ENCODE results near the gene CACNA1B. TPM values are rescaled to one million over a fixed set of nuclear protein-coding genes. Genes with fewer than 3 reads are reported as not detected.

Gene CACNA1B
- total RNA-seq, 2 experiments from 2014 or later, result 0.05 TPM

- H3K9me3 Mint-ChIP-seq, result no peaks in the 10 kb centered on the region
- H3K27ac Mint-ChIP-seq, result no peak overlapping the region
- no peak overlapping the region for H3K4me3 Mint-ChIP-seq
- peaks cover 3% of the 10 kb centered on the region for H3K27me3 Mint-ChIP-seq (ENCODE audit: low read depth)
- intact Hi-C loops (cut with micrococcal nuclease), result no loop called here
- no peak for DNase-seq
- no peaks in the 10 kb centered on the region for H3K36me3 Mint-ChIP-seq (ENCODE audit: low read depth)
- CTCF ChIA-PET, result no interaction called here
- no peaks in the 10 kb centered on the region for H3K4me1 Mint-ChIP-seq (ENCODE audit: low read depth)
Measured at GRCh38 chr9:137969685-137970084, 92.1 kb downstream of the CACNA1B start.

- H3K4me3 Mint-ChIP-seq, result no peak overlapping the region
- intact Hi-C loops (cut with micrococcal nuclease), result no loop called here
- H3K27me3 Mint-ChIP-seq (ENCODE audit: low read depth), result peaks cover 3% of the 10 kb centered on the region
- DNase-seq, result peak; percentile 2
- CTCF ChIA-PET, result no interaction called here
- H3K4me1 Mint-ChIP-seq (ENCODE audit: low read depth), result no peaks in the 10 kb centered on the region
- H3K27ac Mint-ChIP-seq, result no peak overlapping the region
- H3K9me3 Mint-ChIP-seq, result no peaks in the 10 kb centered on the region
- no peaks in the 10 kb centered on the region for H3K36me3 Mint-ChIP-seq (ENCODE audit: low read depth)
Measured at GRCh38 chr9:137970098-137970497, 92.5 kb downstream of the CACNA1B start.

GRCh38 chr9:137970686-137971476, 93.3 kb downstream of the CACNA1B start:
- H3K4me1 Mint-ChIP-seq (ENCODE audit: low read depth), result no peaks in the 10 kb centered on the region
- no peak overlapping the region for H3K27ac Mint-ChIP-seq
- CTCF ChIA-PET, result no interaction called here
- intact Hi-C loops (cut with micrococcal nuclease), result no loop called here
- no peaks in the 10 kb centered on the region for H3K9me3 Mint-ChIP-seq
- no peaks in the 10 kb centered on the region for H3K36me3 Mint-ChIP-seq (ENCODE audit: low read depth)
- peaks cover 3% of the 10 kb centered on the region for H3K27me3 Mint-ChIP-seq (ENCODE audit: low read depth)
- no peak overlapping the region for H3K4me3 Mint-ChIP-seq
- DNase-seq, result no peak

- H3K9me3 Mint-ChIP-seq, result no peaks in the 10 kb centered on the region
- H3K27ac Mint-ChIP-seq, result no peak overlapping the region
- H3K27me3 Mint-ChIP-seq (ENCODE audit: low read depth), result peaks cover 3% of the 10 kb centered on the region
- H3K4me3 Mint-ChIP-seq, result no peak overlapping the region
- DNase-seq, result no peak
- CTCF ChIA-PET, result no interaction called here
- H3K4me1 Mint-ChIP-seq (ENCODE audit: low read depth), result no peaks in the 10 kb centered on the region
- H3K36me3 Mint-ChIP-seq (ENCODE audit: low read depth), result no peaks in the 10 kb centered on the region
- intact Hi-C loops (cut with micrococcal nuclease), result no loop called here
Measured at GRCh38 chr9:137971477-137972138, 94.0 kb downstream of the CACNA1B start.

- CTCF ChIA-PET, result interaction anchor here (0.9 kb wide), 1 partner anchor 30 kb away, joined by 3 read pairs; no protein-coding TSS in a partner anchor
- H3K36me3 Mint-ChIP-seq (ENCODE audit: low read depth), result no peaks in the 10 kb centered on the region
- H3K4me1 Mint-ChIP-seq (ENCODE audit: low read depth), result no peaks in the 10 kb centered on the region
- H3K27ac Mint-ChIP-seq, result no peak overlapping the region
- no peak overlapping the region for H3K4me3 Mint-ChIP-seq
- peaks cover 3% of the 10 kb centered on the region for H3K27me3 Mint-ChIP-seq (ENCODE audit: low read depth)
- intact Hi-C loops (cut with micrococcal nuclease), result no loop called here
- DNase-seq, result no peak
- no peaks in the 10 kb centered on the region for H3K9me3 Mint-ChIP-seq
Measured at GRCh38 chr9:137972355-137972987, 94.9 kb downstream of the CACNA1B start.

GRCh38 chr9:137972988-137973470, 95.4 kb downstream of the CACNA1B start:
- Mint-ChIP-seq H3K36me3 (ENCODE audit: low read depth) (no peaks in the 10 kb centered on the region), H3K27me3 (ENCODE audit: low read depth) (peaks cover 3% of the 10 kb centered on the region), H3K4me3 (no peak overlapping the region), H3K4me1 (ENCODE audit: low read depth) (no peaks in the 10 kb centered on the region), H3K27ac (no peak overlapping the region), H3K9me3 (no peaks in the 10 kb centered on the region)
- CTCF ChIA-PET, result interaction anchor here (0.9 kb wide), 1 partner anchor 29 kb away, joined by 3 read pairs; no protein-coding TSS in a partner anchor
- intact Hi-C loops (cut with micrococcal nuclease), result no loop called here
- no peak for DNase-seq

GRCh38 chr9:137973829-137974416, 96.3 kb downstream of the CACNA1B start:
- CTCF ChIA-PET, result no interaction called here
- no peak overlapping the region for H3K27ac Mint-ChIP-seq
- H3K9me3 Mint-ChIP-seq, result no peaks in the 10 kb centered on the region
- no peak overlapping the region for H3K4me3 Mint-ChIP-seq
- no peaks in the 10 kb centered on the region for H3K4me1 Mint-ChIP-seq (ENCODE audit: low read depth)
- DNase-seq, result no peak
- H3K27me3 Mint-ChIP-seq (ENCODE audit: low read depth), result peaks cover 3% of the 10 kb centered on the region
- intact Hi-C loops (cut with micrococcal nuclease), result no loop called here
- H3K36me3 Mint-ChIP-seq (ENCODE audit: low read depth), result no peaks in the 10 kb centered on the region

- DNase-seq, result peak; percentile 2
Measured at GRCh38 chr9:137974746-137975526, 97.4 kb downstream of the CACNA1B start.

GRCh38 chr9:137975527-137975913, 97.9 kb downstream of the CACNA1B start:
- DNase-seq, result no peak
- CTCF ChIA-PET, result no interaction called here
- Mint-ChIP-seq H3K27ac (no peak overlapping the region), H3K36me3 (ENCODE audit: low read depth) (no peaks in the 10 kb centered on the region), H3K9me3 (no peaks in the 10 kb centered on the region), H3K4me3 (no peak overlapping the region), H3K4me1 (ENCODE audit: low read depth) (no peaks in the 10 kb centered on the region), H3K27me3 (ENCODE audit: low read depth) (no peaks in the 10 kb centered on the region)
- intact Hi-C loops (cut with micrococcal nuclease), result no loop called here

More at GRCh38 chr9:137974746-137975526, 97.4 kb downstream of the CACNA1B start:
- CTCF ChIA-PET, result no interaction called here
- Mint-ChIP-seq H3K4me3 (no peak overlapping the region), H3K27me3 (ENCODE audit: low read depth) (no peaks in the 10 kb centered on the region), H3K27ac (no peak overlapping the region), H3K9me3 (no peaks in the 10 kb centered on the region), H3K4me1 (ENCODE audit: low read depth) (no peaks in the 10 kb centered on the region), H3K36me3 (ENCODE audit: low read depth) (no peaks in the 10 kb centered on the region)
- intact Hi-C loops (cut with micrococcal nuclease), result no loop called here

GRCh38 chr9:137975936-137976565, 98.5 kb downstream of the CACNA1B start:
- no peak for DNase-seq
- CTCF ChIA-PET, result no interaction called here
- Mint-ChIP-seq H3K27ac (no peak overlapping the region), H3K27me3 (ENCODE audit: low read depth) (no peaks in the 10 kb centered on the region), H3K36me3 (ENCODE audit: low read depth) (no peaks in the 10 kb centered on the region), H3K4me1 (ENCODE audit: low read depth) (no peaks in the 10 kb centered on the region), H3K9me3 (no peaks in the 10 kb centered on the region), H3K4me3 (no peak overlapping the region)
- intact Hi-C loops (cut with micrococcal nuclease), result no loop called here

GRCh38 chr9:137977571-137978261, 100.1 kb downstream of the CACNA1B start:
- Mint-ChIP-seq H3K9me3 (no peaks in the 10 kb centered on the region), H3K27me3 (ENCODE audit: low read depth) (no peaks in the 10 kb centered on the region), H3K4me1 (ENCODE audit: low read depth) (no peaks in the 10 kb centered on the region), H3K36me3 (ENCODE audit: low read depth) (no peaks in the 10 kb centered on the region), H3K4me3 (no peak overlapping the region), H3K27ac (no peak overlapping the region)
- CTCF ChIA-PET, result no interaction called here
- intact Hi-C loops (cut with micrococcal nuclease), result no loop called here
- DNase-seq, result no peak
